Gastrocnemius medialis (tissue), 4 donors: ENCODE data around the gene NTM.

ENCODE experiments used
- CTCF ChIP-seq, 5 experiments: fragments of 450-650 bp in 3 of 5; fragments of 200-600 bp in 2 of 5; sonication (generic) in 2 of 5; IDR thresholded peaks in 4 of 5; conservative IDR thresholded peaks in 1 of 5; 1 replicate in 4 of 5; 2 replicates in 1 of 5; pipeline ENCODE4 v1.5.1; 2016 to 2019; ENCODE audit warnings: antibody characterized with exemption in 5 of 5, mild to moderate bottlenecking in 3 of 5, moderate library complexity in 3 of 5
- POLR2A ChIP-seq, 2 donors: fragments of 450-650 bp; IDR thresholded peaks; one replicate each; pipeline ENCODE4 v1.6.1; 2017; ENCODE audit warnings: antibody characterized with exemption in 2 of 2, mild to moderate bottlenecking in 2 of 2, moderate library complexity in 2 of 2

GRCh38 chr11:131404010-131404409 is 33.6 kb downstream of the NTM start:
- TF ChIP-seq CTCF (IDR thresholded peaks at IDR 0.05 in 4 of 5, conservative IDR thresholded peaks at IDR 0.05 in 1 of 5): no peak
- TF ChIP-seq POLR2A (IDR thresholded peaks at IDR 0.05): no peak
